Fibroblast of lung (primary cell): ENCODE results near the gene USP37.

Experiments
- EZH2 ChIP-seq: IDR thresholded peaks from 2 replicates; pipeline ENCODE4 v1.5.1; 2012; ENCODE audit warnings: low read length, control low read depth, mild to moderate bottlenecking; ENCODE audit errors: missing control alignments
- TF ChIP-seq, protein P1 (sequence below), 2 donors: IDR thresholded peaks in 1 of 2; conservative IDR thresholded peaks in 1 of 2; 1 replicate in 1 of 2; 2 replicates in 1 of 2; pipeline ENCODE4 v1.5.1; 2011 to 2012; ENCODE audit warnings: low read length in 2 of 2, control low read depth in 1 of 2, inconsistent platforms in 1 of 2, low read depth in 1 of 2, mild to moderate bottlenecking in 1 of 2

DNA sequence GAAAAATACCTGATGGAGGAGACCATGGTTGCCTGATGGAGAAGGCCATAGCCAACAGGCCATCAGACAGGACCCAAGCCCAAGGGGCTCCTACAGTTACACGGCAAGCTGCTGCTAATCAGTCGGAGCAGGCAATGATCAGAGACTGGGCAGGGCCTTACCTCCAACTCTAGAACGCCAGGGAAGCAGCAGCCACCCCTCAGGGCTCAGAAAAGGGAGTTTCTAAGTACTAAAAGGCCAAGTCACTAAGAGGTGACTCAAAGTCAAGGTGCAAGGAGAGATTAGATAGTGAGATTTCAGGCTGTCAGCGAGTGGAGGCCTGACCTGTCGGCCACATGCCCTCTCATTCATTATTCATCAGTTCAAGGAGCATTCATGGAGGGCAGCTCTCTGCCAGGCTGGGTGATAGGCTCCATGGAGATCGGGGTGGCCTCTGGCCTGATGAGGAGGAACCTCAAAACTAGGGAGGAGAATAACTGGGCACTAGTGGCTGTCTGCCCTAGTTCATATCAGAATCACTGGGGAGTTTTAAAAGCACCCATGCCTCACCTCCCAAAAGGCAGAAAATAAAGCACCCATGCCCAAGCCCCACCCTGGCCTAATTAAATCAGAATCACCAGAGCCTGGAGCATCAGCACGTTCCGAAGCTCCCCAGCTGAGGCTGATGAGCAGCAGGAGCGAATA is 145.6 kb downstream of the USP37 start:
- TF ChIP-seq, protein P1, sequence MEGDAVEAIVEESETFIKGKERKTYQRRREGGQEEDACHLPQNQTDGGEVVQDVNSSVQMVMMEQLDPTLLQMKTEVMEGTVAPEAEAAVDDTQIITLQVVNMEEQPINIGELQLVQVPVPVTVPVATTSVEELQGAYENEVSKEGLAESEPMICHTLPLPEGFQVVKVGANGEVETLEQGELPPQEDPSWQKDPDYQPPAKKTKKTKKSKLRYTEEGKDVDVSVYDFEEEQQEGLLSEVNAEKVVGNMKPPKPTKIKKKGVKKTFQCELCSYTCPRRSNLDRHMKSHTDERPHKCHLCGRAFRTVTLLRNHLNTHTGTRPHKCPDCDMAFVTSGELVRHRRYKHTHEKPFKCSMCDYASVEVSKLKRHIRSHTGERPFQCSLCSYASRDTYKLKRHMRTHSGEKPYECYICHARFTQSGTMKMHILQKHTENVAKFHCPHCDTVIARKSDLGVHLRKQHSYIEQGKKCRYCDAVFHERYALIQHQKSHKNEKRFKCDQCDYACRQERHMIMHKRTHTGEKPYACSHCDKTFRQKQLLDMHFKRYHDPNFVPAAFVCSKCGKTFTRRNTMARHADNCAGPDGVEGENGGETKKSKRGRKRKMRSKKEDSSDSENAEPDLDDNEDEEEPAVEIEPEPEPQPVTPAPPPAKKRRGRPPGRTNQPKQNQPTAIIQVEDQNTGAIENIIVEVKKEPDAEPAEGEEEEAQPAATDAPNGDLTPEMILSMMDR (conservative IDR thresholded peaks at IDR 0.05 in 1 of 2, IDR thresholded peaks at IDR 0.05 in 1 of 2; ENCODE audit: low read depth in 1 of 2, low read length in 2 of 2): no peak
- TF ChIP-seq EZH2: no peak
